SK-N-SH treated with all-trans-retinoic acid at 6 μM for 48 hours (cell line): ENCODE results near the gene HNRNPA3.

ENCODE experiments used
- ARNTL ChIP-seq: fragments of 450-650 bp; formaldehyde crosslinking; IDR thresholded peaks from 2 replicates; pipeline ENCODE4 v1.5.0; 2020; ENCODE audit warnings: low read depth, mild to moderate bottlenecking, moderate library complexity, borderline replicate concordance
- CSDC2 ChIP-seq: fragments of 250-450 bp; sonication (Bioruptor Pico); IDR thresholded peaks from 2 replicates; pipeline ENCODE4 v1.5.0; 2020; ENCODE audit warnings: mild to moderate bottlenecking, moderate library complexity
- ISL1 ChIP-seq: fragments of 250-450 bp; sonication (Bioruptor Pico); IDR thresholded peaks from 2 replicates; pipeline ENCODE4 v2.1.2; 2022; ENCODE audit warnings: mild to moderate bottlenecking, moderate library complexity
- OSR1 ChIP-seq: fragments of 250-450 bp; sonication (Bioruptor Pico); IDR thresholded peaks from 2 replicates; pipeline ENCODE4 v1.8.0; 2022; ENCODE audit warnings: moderate library complexity, mild to moderate bottlenecking, inconsistent platforms
- POU6F1 ChIP-seq: fragments of 250-450 bp; sonication (Bioruptor Pico); IDR thresholded peaks from 2 replicates; pipeline ENCODE4 v1.8.0; 2021; ENCODE audit warnings: low read depth, mild to moderate bottlenecking, moderate library complexity, borderline replicate concordance
- RARB ChIP-seq: fragments of 250-450 bp; sonication (Bioruptor Pico); IDR thresholded peaks from 2 replicates; pipeline ENCODE4 v1.8.0; 2021; ENCODE audit warnings: mild to moderate bottlenecking, moderate library complexity
- SNAI2 ChIP-seq: fragments of 250-450 bp; sonication (Bioruptor Pico); IDR thresholded peaks from 2 replicates; pipeline ENCODE4 v1.5.0; 2020; ENCODE audit warnings: mild to moderate bottlenecking, moderate library complexity
- TCF4 ChIP-seq: fragments of 250-450 bp; sonication (Bioruptor Pico); IDR thresholded peaks from 2 replicates; pipeline ENCODE4 v1.8.0; 2021; ENCODE audit warnings: mild to moderate bottlenecking, moderate library complexity, borderline replicate concordance
- TOX ChIP-seq: fragments of 250-450 bp; sonication (Bioruptor Pico); IDR thresholded peaks from 2 replicates; pipeline ENCODE4 v1.8.0; 2021; ENCODE audit warnings: mild to moderate bottlenecking, moderate library complexity, borderline replicate concordance
- ZFP3 ChIP-seq: fragments of 250-450 bp; sonication (Bioruptor Pico); IDR thresholded peaks from 2 replicates; pipeline ENCODE4 v1.5.0; 2020; ENCODE audit warnings: mild to moderate bottlenecking, moderate library complexity
- ZNF70 ChIP-seq: fragments of 450-650 bp; formaldehyde crosslinking; IDR thresholded peaks from 2 replicates; pipeline ENCODE4 v1.5.0; 2020; ENCODE audit warnings: mild to moderate bottlenecking, moderate library complexity
- TF ChIP-seq, protein P1 (sequence below): fragments of 250-450 bp; sonication (Bioruptor Pico); IDR thresholded peaks from 2 replicates; pipeline ENCODE4 v1.8.0; 2020; ENCODE audit warnings: mild to moderate bottlenecking, moderate library complexity, borderline replicate concordance
- TF ChIP-seq, protein P2 (sequence below): fragments of 250-450 bp; sonication (Bioruptor Pico); IDR thresholded peaks from 2 replicates; pipeline ENCODE4 v1.5.1; 2020; ENCODE audit warnings: low read depth, mild to moderate bottlenecking, moderate library complexity

- no peak for TF ChIP-seq CSDC2 (CRISPR knock-in tag)
- TF ChIP-seq ZNF70 (CRISPR knock-in tag): no peak
- TF ChIP-seq, protein P1, sequence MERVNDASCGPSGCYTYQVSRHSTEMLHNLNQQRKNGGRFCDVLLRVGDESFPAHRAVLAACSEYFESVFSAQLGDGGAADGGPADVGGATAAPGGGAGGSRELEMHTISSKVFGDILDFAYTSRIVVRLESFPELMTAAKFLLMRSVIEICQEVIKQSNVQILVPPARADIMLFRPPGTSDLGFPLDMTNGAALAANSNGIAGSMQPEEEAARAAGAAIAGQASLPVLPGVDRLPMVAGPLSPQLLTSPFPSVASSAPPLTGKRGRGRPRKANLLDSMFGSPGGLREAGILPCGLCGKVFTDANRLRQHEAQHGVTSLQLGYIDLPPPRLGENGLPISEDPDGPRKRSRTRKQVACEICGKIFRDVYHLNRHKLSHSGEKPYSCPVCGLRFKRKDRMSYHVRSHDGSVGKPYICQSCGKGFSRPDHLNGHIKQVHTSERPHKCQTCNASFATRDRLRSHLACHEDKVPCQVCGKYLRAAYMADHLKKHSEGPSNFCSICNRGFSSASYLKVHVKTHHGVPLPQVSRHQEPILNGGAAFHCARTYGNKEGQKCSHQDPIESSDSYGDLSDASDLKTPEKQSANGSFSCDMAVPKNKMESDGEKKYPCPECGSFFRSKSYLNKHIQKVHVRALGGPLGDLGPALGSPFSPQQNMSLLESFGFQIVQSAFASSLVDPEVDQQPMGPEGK (CRISPR knock-in tag): no peak
- TF ChIP-seq SNAI2 (CRISPR knock-in tag): no peak
- no peak for TF ChIP-seq RARB (CRISPR knock-in tag)
- TF ChIP-seq POU6F1 (CRISPR knock-in tag): no peak
- TF ChIP-seq ARNTL (CRISPR knock-in tag): no peak
- TF ChIP-seq OSR1 (CRISPR knock-in tag): no peak
- TF ChIP-seq TOX: no peak
- no peak for TF ChIP-seq TCF4 (CRISPR knock-in tag)
- TF ChIP-seq ISL1 (CRISPR knock-in tag): no peak
- TF ChIP-seq, protein P2, sequence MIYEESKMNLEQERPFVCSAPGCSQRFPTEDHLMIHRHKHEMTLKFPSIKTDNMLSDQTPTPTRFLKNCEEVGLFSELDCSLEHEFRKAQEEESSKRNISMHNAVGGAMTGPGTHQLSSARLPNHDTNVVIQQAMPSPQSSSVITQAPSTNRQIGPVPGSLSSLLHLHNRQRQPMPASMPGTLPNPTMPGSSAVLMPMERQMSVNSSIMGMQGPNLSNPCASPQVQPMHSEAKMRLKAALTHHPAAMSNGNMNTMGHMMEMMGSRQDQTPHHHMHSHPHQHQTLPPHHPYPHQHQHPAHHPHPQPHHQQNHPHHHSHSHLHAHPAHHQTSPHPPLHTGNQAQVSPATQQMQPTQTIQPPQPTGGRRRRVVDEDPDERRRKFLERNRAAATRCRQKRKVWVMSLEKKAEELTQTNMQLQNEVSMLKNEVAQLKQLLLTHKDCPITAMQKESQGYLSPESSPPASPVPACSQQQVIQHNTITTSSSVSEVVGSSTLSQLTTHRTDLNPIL: no peak
- no peak for TF ChIP-seq ZFP3 (CRISPR knock-in tag)
Measured at GRCh38 chr2:177231270-177231669, 18.7 kb downstream of the HNRNPA3 start.
